H9 (cell line): ENCODE measurements around the gene DLX6. TPM values are rescaled to one million over a fixed set of nuclear protein-coding genes. Genes with fewer than 3 reads are reported as not detected.

Source experiments
- DNase-seq: peaks from one replicate; pipeline ENCODE4 v3.0.0-alpha.2; 2017
- H2AFZ ChIP-seq: one replicate; pipeline ENCODE4 v1.6.1; 2013; ENCODE audit warnings: mild to moderate bottlenecking, low read length, control low read depth, moderate library complexity
- H2AK5ac ChIP-seq: 2 replicates; pipeline ENCODE4 v1.6.1; 2013; ENCODE audit warnings: low read length, control low read depth, mixed read lengths; ENCODE audit not compliant: insufficient read length
- H2BK120ac ChIP-seq: one replicate; pipeline ENCODE4 v1.6.1; 2013; ENCODE audit warnings: low read depth, mild to moderate bottlenecking, low read length, control low read depth, inconsistent platforms; ENCODE audit not compliant: poor library complexity, severe bottlenecking
- H2BK12ac ChIP-seq: 2 replicates; pipeline ENCODE4 v1.6.1; 2013; ENCODE audit warnings: low read length, control low read depth, mixed read lengths, low read depth; ENCODE audit not compliant: insufficient read length
- H2BK15ac ChIP-seq: 2 replicates; pipeline ENCODE4 v1.6.1; 2013; ENCODE audit warnings: low read depth, low read length, control low read depth
- H2BK20ac ChIP-seq: one replicate; pipeline ENCODE4 v1.6.1; 2013; ENCODE audit warnings: low read depth, mild to moderate bottlenecking, low read length, control low read depth, inconsistent platforms; ENCODE audit not compliant: poor library complexity, severe bottlenecking
- H2BK5ac ChIP-seq: 2 replicates; pipeline ENCODE4 v1.6.1; 2013; ENCODE audit warnings: low read length, control low read depth, mixed read lengths; ENCODE audit not compliant: insufficient read length
- H3K14ac ChIP-seq: 2 replicates; pipeline ENCODE4 v1.6.1; 2013; ENCODE audit warnings: low read length, control low read depth; ENCODE audit not compliant: insufficient read depth
- H3K18ac ChIP-seq: 2 replicates; pipeline ENCODE4 v1.6.1; 2013; ENCODE audit warnings: low read depth, mild to moderate bottlenecking, mixed read lengths, low read length, control low read depth; ENCODE audit not compliant: insufficient read length
- H3K23ac ChIP-seq: 2 replicates; pipeline ENCODE4 v1.6.1; 2013; ENCODE audit warnings: low read length, control low read depth, mixed read lengths, low read depth; ENCODE audit not compliant: insufficient read length
- H3K23me2 ChIP-seq: 2 replicates; pipeline ENCODE4 v1.6.1; 2013; ENCODE audit warnings: low read depth, mild to moderate bottlenecking, mixed read lengths, low read length, control low read depth; ENCODE audit not compliant: insufficient read length, poor library complexity, severe bottlenecking
- H3K27ac ChIP-seq: 2 replicates; pipeline ENCODE4 v1.5.1; 2013; ENCODE audit warnings: low read length, control low read depth, mixed read lengths, low read depth; ENCODE audit not compliant: insufficient read length
- H3K27me3 ChIP-seq: 2 replicates; pipeline ENCODE4 v1.6.1; 2013; ENCODE audit warnings: low read length, control low read depth, inconsistent platforms; ENCODE audit not compliant: insufficient read depth
- H3K4ac ChIP-seq: 2 replicates; pipeline ENCODE4 v1.6.1; 2013; ENCODE audit warnings: low read depth, mild to moderate bottlenecking, control low read depth, inconsistent platforms, low read length, moderate library complexity
- H3K4me1 ChIP-seq: 2 replicates; pipeline ENCODE4 v1.6.1; 2013; ENCODE audit warnings: low read length, control low read depth, inconsistent platforms; ENCODE audit not compliant: insufficient read depth
- H3K4me2 ChIP-seq: 2 replicates; pipeline ENCODE4 v1.6.1; 2013; ENCODE audit warnings: low read length, control low read depth, mixed read lengths; ENCODE audit not compliant: insufficient read length, insufficient read depth
- H3K56ac ChIP-seq: 2 replicates; pipeline ENCODE4 v1.6.1; 2013; ENCODE audit warnings: low read depth, mild to moderate bottlenecking, mixed read lengths, low read length, control low read depth; ENCODE audit not compliant: insufficient read length
- H3K79me1 ChIP-seq: 2 replicates; pipeline ENCODE4 v1.6.1; 2013; ENCODE audit warnings: low read depth, mild to moderate bottlenecking, moderate library complexity, low read length, control low read depth, inconsistent platforms; ENCODE audit not compliant: insufficient read depth, poor library complexity, severe bottlenecking
- H3K79me2 ChIP-seq: 2 replicates; pipeline ENCODE4 v1.6.1; 2013; ENCODE audit warnings: low read length, control low read depth, inconsistent platforms; ENCODE audit not compliant: insufficient read depth
- H3K9ac ChIP-seq: 2 replicates; pipeline ENCODE4 v1.6.1; 2013; ENCODE audit warnings: low read length, control low read depth, mixed read lengths; ENCODE audit not compliant: insufficient read length; ENCODE audit errors: extremely low read depth
- H3K9me3 ChIP-seq: one replicate; pipeline ENCODE4 v1.6.1; 2013; ENCODE audit warnings: low read depth, low read length, inconsistent platforms; ENCODE audit not compliant: control insufficient read depth
- H3T11ph ChIP-seq: one replicate; pipeline ENCODE4 v1.6.1; 2013; ENCODE audit warnings: mild to moderate bottlenecking, low read length, control low read depth, inconsistent platforms
- H4K20me1 ChIP-seq: one replicate; pipeline ENCODE4 v1.6.1; 2013; ENCODE audit not compliant: control insufficient read depth, insufficient read length, insufficient read depth
- H4K5ac ChIP-seq: 2 replicates; pipeline ENCODE4 v1.6.1; 2013; ENCODE audit warnings: low read depth, mild to moderate bottlenecking, mixed read lengths, low read length, control low read depth; ENCODE audit not compliant: insufficient read length
- H4K8ac ChIP-seq: replicated peaks from 2 replicates; pipeline ENCODE4 v1.6.1; 2013; ENCODE audit warnings: low read length, control low read depth, mixed read lengths, low read depth; ENCODE audit not compliant: insufficient read length
- H4K91ac ChIP-seq: 2 replicates; pipeline ENCODE4 v1.6.1; 2013; ENCODE audit warnings: low read depth, mild to moderate bottlenecking, moderate library complexity, mixed read lengths, low read length, control low read depth; ENCODE audit not compliant: insufficient read length
- H3K27ac Mint-ChIP-seq, 3 experiments: 2 replicates in 2 of 3; 3 replicates in 1 of 3; pipeline ENCODE4 v1.8.0; 2020 to 2021; ENCODE audit warnings: mixed read lengths in 3 of 3, mild to moderate bottlenecking in 1 of 3, moderate library complexity in 1 of 3
- H3K27me3 Mint-ChIP-seq: 2 replicates; pipeline ENCODE4 v1.8.0; 2021; ENCODE audit warnings: low read depth, mild to moderate bottlenecking, moderate library complexity, mixed read lengths
- H3K36me3 Mint-ChIP-seq, 3 experiments: 2 replicates in 2 of 3; 3 replicates in 1 of 3; pipeline ENCODE4 v1.8.0; 2020 to 2021; ENCODE audit warnings: low read depth in 3 of 3, mixed read lengths in 3 of 3; ENCODE audit not compliant: insufficient read depth in 1 of 3
- H3K4me1 Mint-ChIP-seq, 2 experiments: 2 replicates each; pipeline ENCODE4 v1.8.0; 2020; ENCODE audit warnings: mixed read lengths in 2 of 2
- H3K4me3 Mint-ChIP-seq, 2 experiments: 2 replicates in 1 of 2; 3 replicates in 1 of 2; pipeline ENCODE4 v1.8.0; 2020 to 2021; ENCODE audit warnings: mild to moderate bottlenecking in 2 of 2, mixed read lengths in 2 of 2, moderate library complexity in 1 of 2
- H3K9me3 Mint-ChIP-seq, 2 experiments: 2 replicates in 1 of 2; 3 replicates in 1 of 2; pipeline ENCODE4 v1.8.0; 2020; ENCODE audit warnings: mild to moderate bottlenecking in 2 of 2, mixed read lengths in 2 of 2, moderate library complexity in 1 of 2
- CTCF ChIP-seq: fragments of 200-600 bp; sonication (generic); conservative IDR thresholded peaks from 3 replicates; pipeline ENCODE4 v1.8.0; 2021; ENCODE audit warnings: antibody characterized with exemption, mild to moderate bottlenecking
- total RNA-seq: library from RNA; stranded (reverse); gene quantifications from 2 replicates; pipeline ENCODE4 v1.2.1, GENCODE V29; 2021

Gene DLX6
- total RNA-seq, 1 experiment from 2014 or later: 0.24 TPM

- Histone ChIP-seq H3K4me2 (no peak overlapping the region), H4K5ac (no peak overlapping the region), H3K23me2 (no peaks in the 10 kb centered on the region), H3K79me1 (no peaks in the 10 kb centered on the region), H3T11ph (no peak overlapping the region), H2BK20ac (no peak overlapping the region), H2BK12ac (no peak overlapping the region), H2BK15ac (no peak overlapping the region), H4K20me1 (no peaks in the 10 kb centered on the region), H3K9me3 (no peaks in the 10 kb centered on the region), H3K4me1 (no peaks in the 10 kb centered on the region; the same call in 1 of the 2 replicates), H2BK120ac (no peak overlapping the region), H4K91ac (no peak overlapping the region), H3K56ac (no peak overlapping the region), H3K18ac (no peak overlapping the region), H2BK5ac (no peak overlapping the region), H3K9ac (no peak overlapping the region), H2AK5ac (no peak overlapping the region), H3K14ac (no peak overlapping the region), H3K23ac (no peak overlapping the region), H3K79me2 (no peaks in the 10 kb centered on the region), H3K27ac (no peak overlapping the region), H4K8ac (no peak overlapping the region), H3K27me3 (no peaks in the 10 kb centered on the region), H2AFZ (no peak overlapping the region), H3K4ac (no peak overlapping the region)
- DNase-seq: no peak
- TF ChIP-seq CTCF: no peak
- no peaks in the 10 kb centered on the region; a peak in 1 of 7 replicates for H3K36me3 Mint-ChIP-seq
- H3K9me3 Mint-ChIP-seq: no peaks in the 10 kb centered on the region
- H3K27me3 Mint-ChIP-seq: peaks cover 72% of the 10 kb centered on the region
- H3K27ac Mint-ChIP-seq: no peak overlapping the region
- H3K4me3 Mint-ChIP-seq: no peak overlapping the region
- no peaks in the 10 kb centered on the region for H3K4me1 Mint-ChIP-seq
Measured at GRCh38 chr7:96977445-96977844, 27.9 kb upstream of the DLX6 start.
